Measurements from ENCODE around the gene LAMP5.

LAMP5 gene

DNA sequence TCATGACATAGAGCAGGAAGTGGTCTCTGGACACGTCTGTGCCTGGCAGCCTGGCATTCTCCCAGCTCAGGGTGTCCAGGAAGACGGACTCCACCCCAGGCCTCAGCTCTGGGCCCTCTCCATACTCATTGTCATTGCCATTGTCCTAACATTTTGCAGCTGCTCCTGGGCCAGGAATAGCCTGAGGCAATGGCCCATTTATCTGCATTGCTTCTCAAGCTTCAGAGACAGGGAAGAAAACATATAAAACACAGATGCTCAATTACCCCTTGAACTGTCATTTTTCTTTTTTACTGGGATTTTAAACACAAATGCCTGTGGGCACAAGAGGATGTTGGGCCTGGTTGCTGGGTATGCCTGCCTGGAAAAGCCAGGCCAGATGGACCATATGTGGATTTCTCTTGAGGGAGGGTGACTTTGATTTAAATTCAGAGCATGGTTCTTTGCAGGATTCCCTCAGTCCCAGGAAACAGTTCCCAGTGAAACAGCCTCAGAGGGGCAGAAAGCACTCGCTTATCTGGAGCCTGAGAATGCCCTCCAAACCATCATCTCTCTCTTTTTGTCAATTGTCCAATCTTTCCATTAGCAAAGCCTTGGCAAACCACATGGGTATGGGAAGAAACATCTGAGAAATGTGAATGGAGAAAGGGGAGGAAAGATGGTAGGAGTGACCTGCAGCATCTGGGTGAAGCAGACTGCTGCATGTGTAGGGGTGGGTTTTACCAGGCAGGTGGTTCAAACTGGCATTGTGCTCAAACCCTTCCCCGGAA lies 17.9 kb downstream of the LAMP5 start:
- no peaks in the 10 kb centered on the region for H3K4me1 ChIP-seq (ENCODE audit: insufficient read depth, insufficient read length)
- no peak overlapping the region for H3K4me3 ChIP-seq (ENCODE audit: insufficient read length, low read depth)
- no peaks in the 10 kb centered on the region for H3K27me3 ChIP-seq (ENCODE audit: insufficient read depth, insufficient read length)
- TF ChIP-seq YY1 (IDR thresholded peaks at IDR 0.05; ENCODE audit: insufficient read depth, insufficient read length) (no peak), SUZ12 (IDR thresholded peaks at IDR 0.05; ENCODE audit: extremely low read depth, insufficient read depth, insufficient read length) (no peak), ZNF274 (IDR thresholded peaks at IDR 0.05; ENCODE audit: low read depth, low read length) (no peak)
- H3K36me3 ChIP-seq (ENCODE audit: insufficient read depth, insufficient read length, low read length), result no peaks in the 10 kb centered on the region
- no peak for DNase-seq (ENCODE audit: low read depth, low spot score)
- no peak overlapping the region for H3K9ac ChIP-seq (ENCODE audit: insufficient read length, low read depth)
- H3K9me3 ChIP-seq (ENCODE audit: insufficient read depth, low read length), result no peaks in the 10 kb centered on the region

DNA sequence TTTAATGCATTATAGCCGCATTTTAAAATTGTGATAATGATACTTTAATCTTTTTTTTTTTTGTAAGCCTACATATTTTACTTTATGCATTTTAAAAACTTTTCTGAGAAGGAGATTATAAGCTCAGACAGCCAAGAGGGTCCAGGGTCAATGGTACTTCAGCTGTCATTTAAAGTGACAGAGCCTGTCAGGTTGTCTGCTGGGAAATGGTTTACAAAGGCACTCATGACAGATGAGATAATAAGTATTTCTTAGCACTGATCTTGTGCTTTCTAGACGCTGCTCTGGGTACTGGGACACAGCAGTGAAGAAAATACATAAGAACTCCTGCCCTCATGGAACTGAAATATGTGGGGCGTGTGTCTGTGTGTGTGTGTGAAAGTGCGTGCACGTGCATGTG lies 19.6 kb downstream of the LAMP5 start:
- no peak for DNase-seq (ENCODE audit: low read depth, low spot score)
- no peaks in the 10 kb centered on the region for H3K27me3 ChIP-seq (ENCODE audit: insufficient read depth, insufficient read length)
- H3K9ac ChIP-seq (ENCODE audit: insufficient read length, low read depth), result no peak overlapping the region
- H3K4me1 ChIP-seq (ENCODE audit: insufficient read depth, insufficient read length), result no peaks in the 10 kb centered on the region
- H3K36me3 ChIP-seq (ENCODE audit: insufficient read depth, insufficient read length, low read length), result no peaks in the 10 kb centered on the region
- no peak overlapping the region for H3K4me3 ChIP-seq (ENCODE audit: insufficient read length, low read depth)
- TF ChIP-seq ZNF274 (IDR thresholded peaks at IDR 0.05; ENCODE audit: low read depth, low read length) (no peak), SUZ12 (IDR thresholded peaks at IDR 0.05; ENCODE audit: extremely low read depth, insufficient read depth, insufficient read length) (no peak), YY1 (IDR thresholded peaks at IDR 0.05; ENCODE audit: insufficient read depth, insufficient read length) (no peak)
- no peaks in the 10 kb centered on the region for H3K9me3 ChIP-seq (ENCODE audit: insufficient read depth, low read length)

DNA sequence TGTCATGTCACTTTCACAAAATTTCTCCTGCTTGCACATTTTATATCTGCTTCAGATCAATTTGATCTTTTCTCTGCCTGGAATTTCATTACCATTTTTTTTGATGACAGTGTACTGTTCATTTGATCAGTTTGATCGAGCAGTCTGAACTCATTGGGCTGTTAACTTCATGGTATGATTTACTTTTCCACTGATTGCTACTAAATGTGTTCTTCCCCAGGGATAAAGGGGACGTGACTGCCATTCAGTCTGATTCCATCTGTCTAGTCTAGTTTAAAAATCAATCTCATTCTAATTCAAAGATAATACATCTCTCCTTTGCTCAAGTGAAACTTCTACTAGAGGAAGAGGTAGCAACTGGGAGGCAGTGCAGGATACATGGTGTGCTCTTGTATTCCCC lies 21.1 kb downstream of the LAMP5 start:
- Histone ChIP-seq H3K36me3 (ENCODE audit: insufficient read depth, insufficient read length, low read length) (no peaks in the 10 kb centered on the region), H3K4me3 (ENCODE audit: insufficient read length, low read depth) (no peak overlapping the region), H3K9ac (ENCODE audit: insufficient read length, low read depth) (no peak overlapping the region), H3K27me3 (ENCODE audit: insufficient read depth, insufficient read length) (no peaks in the 10 kb centered on the region), H3K4me1 (ENCODE audit: insufficient read depth, insufficient read length) (no peaks in the 10 kb centered on the region), H3K9me3 (ENCODE audit: insufficient read depth, low read length) (no peaks in the 10 kb centered on the region)
- DNase-seq (ENCODE audit: low read depth, low spot score), result no peak
- TF ChIP-seq ZNF274 (IDR thresholded peaks at IDR 0.05; ENCODE audit: low read depth, low read length), result no peak
- no peak for TF ChIP-seq YY1 (IDR thresholded peaks at IDR 0.05; ENCODE audit: insufficient read depth, insufficient read length)
- TF ChIP-seq SUZ12 (IDR thresholded peaks at IDR 0.05; ENCODE audit: extremely low read depth, insufficient read depth, insufficient read length), result no peak

DNA sequence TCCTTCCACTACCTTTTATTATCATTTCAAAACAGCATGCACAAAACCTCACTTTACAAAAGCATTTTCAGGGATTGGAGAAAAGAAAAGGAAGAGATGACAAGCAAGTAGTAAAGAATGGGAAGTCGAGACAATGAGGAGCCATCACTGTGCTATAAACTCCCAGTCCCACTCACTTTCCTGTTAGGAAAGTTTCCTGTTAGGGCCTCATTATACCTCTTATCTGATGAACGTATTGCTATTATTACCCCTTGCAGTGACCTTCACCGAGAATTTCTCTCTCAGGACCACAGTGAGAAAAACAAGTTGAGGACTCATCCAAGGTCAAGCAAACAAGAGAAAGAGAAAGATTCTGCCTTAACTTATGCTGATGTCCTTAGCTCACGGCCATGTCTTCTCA lies 28.8 kb downstream of the LAMP5 start:
- H3K9me3 ChIP-seq (ENCODE audit: insufficient read depth, low read length), result no peaks in the 10 kb centered on the region
- no peaks in the 10 kb centered on the region for H3K36me3 ChIP-seq (ENCODE audit: insufficient read depth, insufficient read length, low read length)
- DNase-seq (ENCODE audit: low read depth, low spot score), result no peak
- TF ChIP-seq SUZ12 (IDR thresholded peaks at IDR 0.05; ENCODE audit: extremely low read depth, insufficient read depth, insufficient read length) (no peak), ZNF274 (IDR thresholded peaks at IDR 0.05; ENCODE audit: low read depth, low read length) (no peak), YY1 (IDR thresholded peaks at IDR 0.05; ENCODE audit: insufficient read depth, insufficient read length) (no peak)
- no peak overlapping the region for H3K9ac ChIP-seq (ENCODE audit: insufficient read length, low read depth)
- H3K4me1 ChIP-seq (ENCODE audit: insufficient read depth, insufficient read length), result no peaks in the 10 kb centered on the region
- H3K27me3 ChIP-seq (ENCODE audit: insufficient read depth, insufficient read length), result no peaks in the 10 kb centered on the region
- no peak overlapping the region for H3K4me3 ChIP-seq (ENCODE audit: insufficient read length, low read depth)

DNA sequence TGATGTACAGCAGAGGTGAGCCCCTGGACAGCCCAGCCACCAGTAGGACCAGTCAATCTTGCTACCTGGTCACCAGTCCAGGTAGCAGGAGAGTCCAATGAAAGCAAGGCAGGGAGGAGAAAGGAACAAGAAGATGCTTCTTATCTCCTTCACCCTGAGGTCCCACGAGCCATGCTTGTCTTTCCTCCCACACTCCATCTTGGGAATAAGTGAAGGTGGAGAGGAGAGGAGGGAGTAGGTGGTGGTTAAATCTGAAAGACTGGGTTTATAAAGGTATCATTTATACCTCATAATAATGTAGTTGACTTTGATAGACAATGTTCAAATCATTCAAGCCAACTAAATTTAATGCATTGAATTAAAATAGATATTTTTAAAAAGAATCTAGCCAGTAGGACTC lies 35.9 kb downstream of the LAMP5 start:
- H3K27me3 ChIP-seq (ENCODE audit: insufficient read depth, insufficient read length), result no peaks in the 10 kb centered on the region
- H3K9me3 ChIP-seq (ENCODE audit: insufficient read depth, low read length), result no peaks in the 10 kb centered on the region
- DNase-seq (ENCODE audit: low read depth, low spot score), result no peak
- H3K4me3 ChIP-seq (ENCODE audit: insufficient read length, low read depth), result no peak overlapping the region
- H3K36me3 ChIP-seq (ENCODE audit: insufficient read depth, insufficient read length, low read length), result no peaks in the 10 kb centered on the region
- TF ChIP-seq YY1 (IDR thresholded peaks at IDR 0.05; ENCODE audit: insufficient read depth, insufficient read length) (no peak), SUZ12 (IDR thresholded peaks at IDR 0.05; ENCODE audit: extremely low read depth, insufficient read depth, insufficient read length) (no peak), ZNF274 (IDR thresholded peaks at IDR 0.05; ENCODE audit: low read depth, low read length) (no peak)
- H3K4me1 ChIP-seq (ENCODE audit: insufficient read depth, insufficient read length), result no peaks in the 10 kb centered on the region
- no peak overlapping the region for H3K9ac ChIP-seq (ENCODE audit: insufficient read length, low read depth)

DNA sequence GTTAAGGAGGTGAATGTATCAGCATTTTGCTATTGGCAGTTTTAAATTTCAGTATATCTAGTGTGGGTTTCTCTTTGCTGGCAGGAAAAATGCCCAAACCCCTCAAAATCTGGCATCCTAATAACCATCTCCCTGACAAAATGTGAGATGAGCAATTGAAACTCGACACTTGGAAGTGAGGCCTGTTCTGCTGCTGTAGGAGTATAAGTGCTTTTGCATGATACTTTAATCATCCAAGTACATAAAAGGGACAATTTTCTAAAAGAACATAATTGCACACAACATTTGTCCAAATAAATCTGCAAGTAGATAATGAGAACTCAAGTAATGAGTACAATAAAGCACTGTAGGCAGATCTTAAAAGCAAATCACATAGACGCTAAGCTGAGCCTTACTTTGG lies 36.5 kb downstream of the LAMP5 start:
- no peaks in the 10 kb centered on the region for H3K9me3 ChIP-seq (ENCODE audit: insufficient read depth, low read length)
- no peak for DNase-seq (ENCODE audit: low read depth, low spot score)

DNA sequence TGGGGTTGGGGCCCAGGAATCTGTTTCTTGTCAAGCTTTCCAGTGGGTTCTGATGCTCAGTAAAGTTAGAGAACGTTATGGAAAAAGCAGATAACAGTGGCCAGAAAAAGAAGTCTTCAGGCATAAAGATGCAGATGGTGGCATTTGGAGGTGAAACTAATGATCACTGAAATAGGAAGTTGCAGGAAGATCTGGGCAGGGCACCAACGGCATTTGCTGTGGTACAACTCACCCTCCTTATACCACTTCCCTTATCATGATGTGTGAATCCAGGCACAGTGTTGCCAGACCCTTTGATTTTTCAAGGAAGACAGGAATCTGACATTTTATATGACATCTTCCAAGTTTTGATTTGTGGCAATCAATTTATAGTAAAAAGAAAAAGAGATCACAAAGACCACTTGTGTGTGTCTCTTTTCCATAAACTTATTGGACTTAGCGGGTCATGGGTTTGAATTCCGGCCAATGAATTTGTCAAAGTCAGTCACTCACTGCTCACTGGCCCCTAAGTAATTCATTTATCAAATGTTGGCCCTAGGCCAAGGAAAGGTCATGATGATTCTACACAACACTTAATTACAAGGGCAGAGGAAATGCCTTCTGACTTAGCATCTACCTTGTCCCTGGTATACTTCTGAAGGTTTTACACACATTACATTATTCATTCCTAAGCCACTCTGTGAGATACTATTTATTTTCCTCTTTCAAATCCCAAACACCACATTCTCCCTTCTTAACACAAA lies 37.6 kb downstream of the LAMP5 start:
- H3K4me3 ChIP-seq (ENCODE audit: insufficient read length, low read depth), result no peak overlapping the region
- DNase-seq (ENCODE audit: low read depth, low spot score), result no peak
- no peak overlapping the region for H3K9ac ChIP-seq (ENCODE audit: insufficient read length, low read depth)
- TF ChIP-seq YY1 (IDR thresholded peaks at IDR 0.05; ENCODE audit: insufficient read depth, insufficient read length) (no peak), SUZ12 (IDR thresholded peaks at IDR 0.05; ENCODE audit: extremely low read depth, insufficient read depth, insufficient read length) (no peak), ZNF274 (IDR thresholded peaks at IDR 0.05; ENCODE audit: low read depth, low read length) (no peak)
- H3K4me1 ChIP-seq (ENCODE audit: insufficient read depth, insufficient read length), result no peaks in the 10 kb centered on the region
- no peaks in the 10 kb centered on the region for H3K27me3 ChIP-seq (ENCODE audit: insufficient read depth, insufficient read length)
- H3K9me3 ChIP-seq (ENCODE audit: insufficient read depth, low read length), result no peaks in the 10 kb centered on the region
- H3K36me3 ChIP-seq (ENCODE audit: insufficient read depth, insufficient read length, low read length), result no peaks in the 10 kb centered on the region

More for the DNA sequence above, 36.5 kb downstream of the LAMP5 start:
- H3K9ac ChIP-seq (ENCODE audit: insufficient read length, low read depth), result no peak overlapping the region
- H3K4me1 ChIP-seq (ENCODE audit: insufficient read depth, insufficient read length), result no peaks in the 10 kb centered on the region
- no peak overlapping the region for H3K4me3 ChIP-seq (ENCODE audit: insufficient read length, low read depth)
- no peaks in the 10 kb centered on the region for H3K27me3 ChIP-seq (ENCODE audit: insufficient read depth, insufficient read length)
- no peaks in the 10 kb centered on the region for H3K36me3 ChIP-seq (ENCODE audit: insufficient read depth, insufficient read length, low read length)
- TF ChIP-seq SUZ12 (IDR thresholded peaks at IDR 0.05; ENCODE audit: extremely low read depth, insufficient read depth, insufficient read length) (no peak), ZNF274 (IDR thresholded peaks at IDR 0.05; ENCODE audit: low read depth, low read length) (no peak), YY1 (IDR thresholded peaks at IDR 0.05; ENCODE audit: insufficient read depth, insufficient read length) (no peak)

All from NT2/D1 (cell line).